ENCODE results near the gene ALDH4A1. TPM values are rescaled to one million over a fixed set of nuclear protein-coding genes. Genes with fewer than 3 reads are reported as not detected.

Gene ALDH4A1
- total RNA-seq, 2 experiments from 2014 or later, result 4.5 to 5.8 TPM

GRCh38 chr1:18944810-18945209 is 42.5 kb upstream of the ALDH4A1 start:
- H3K9me3 Mint-ChIP-seq (ENCODE audit: low read depth), result no peaks in the 10 kb centered on the region
- ATAC-seq (no peak), DNase-seq (no peak)
- CTCF ChIA-PET, result interaction anchor here (1.2 to 1.5 kb wide), 2 partner anchors 36 to 38 kb away, joined by 4 read pairs; no protein-coding TSS in a partner anchor
- no peak overlapping the region for H3K4me3 Mint-ChIP-seq
- H3K4me1 Mint-ChIP-seq, result peaks cover 44% of the 10 kb centered on the region
- no peaks in the 10 kb centered on the region for H3K27me3 Mint-ChIP-seq
- H3K36me3 Mint-ChIP-seq, result no peaks in the 10 kb centered on the region
- H3K27ac Mint-ChIP-seq, result no peak overlapping the region

- no peak overlapping the region for H3K4me3 Mint-ChIP-seq
- H3K36me3 Mint-ChIP-seq, result no peaks in the 10 kb centered on the region
- no peak overlapping the region for H3K27ac Mint-ChIP-seq
- no peaks in the 10 kb centered on the region for H3K27me3 Mint-ChIP-seq
- no peaks in the 10 kb centered on the region for H3K9me3 Mint-ChIP-seq (ENCODE audit: low read depth)
- H3K4me1 Mint-ChIP-seq, result peaks cover 36% of the 10 kb centered on the region
- no peak for DNase-seq
- CTCF ChIA-PET, result interaction anchor here (1.2 to 1.5 kb wide), 2 partner anchors 36 to 37 kb away, joined by 4 read pairs; no protein-coding TSS in a partner anchor
- ATAC-seq, result no peak
Observed at GRCh38 chr1:18943914-18944572, 41.7 kb upstream of the ALDH4A1 start.

GRCh38 chr1:18943162-18943561 is 40.8 kb upstream of the ALDH4A1 start:
- no peaks in the 10 kb centered on the region for H3K36me3 Mint-ChIP-seq
- DNase-seq (no peak), ATAC-seq (no peak)
- H3K4me3 Mint-ChIP-seq, result no peak overlapping the region
- CTCF ChIA-PET, result interaction anchor here (1.2 kb wide), 1 partner anchor 30 kb away, joined by 5 read pairs; no protein-coding TSS in a partner anchor
- H3K27ac Mint-ChIP-seq, result no peak overlapping the region
- H3K9me3 Mint-ChIP-seq (ENCODE audit: low read depth), result no peaks in the 10 kb centered on the region
- H3K27me3 Mint-ChIP-seq, result no peaks in the 10 kb centered on the region
- peaks cover 27% of the 10 kb centered on the region for H3K4me1 Mint-ChIP-seq

- CTCF ChIA-PET, result interaction anchor here (1.2 kb wide), 1 partner anchor 29 kb away, joined by 5 read pairs; no protein-coding TSS in a partner anchor
- no peak overlapping the region for H3K27ac Mint-ChIP-seq
- H3K36me3 Mint-ChIP-seq, result no peaks in the 10 kb centered on the region
- peaks cover 19% of the 10 kb centered on the region for H3K4me1 Mint-ChIP-seq
- H3K27me3 Mint-ChIP-seq, result no peaks in the 10 kb centered on the region
- H3K4me3 Mint-ChIP-seq, result no peak overlapping the region
- ATAC-seq, result no peak
- DNase-seq, result no peak
- no peaks in the 10 kb centered on the region for H3K9me3 Mint-ChIP-seq (ENCODE audit: low read depth)
Observed at GRCh38 chr1:18942340-18942739, 40.0 kb upstream of the ALDH4A1 start.

DNA sequence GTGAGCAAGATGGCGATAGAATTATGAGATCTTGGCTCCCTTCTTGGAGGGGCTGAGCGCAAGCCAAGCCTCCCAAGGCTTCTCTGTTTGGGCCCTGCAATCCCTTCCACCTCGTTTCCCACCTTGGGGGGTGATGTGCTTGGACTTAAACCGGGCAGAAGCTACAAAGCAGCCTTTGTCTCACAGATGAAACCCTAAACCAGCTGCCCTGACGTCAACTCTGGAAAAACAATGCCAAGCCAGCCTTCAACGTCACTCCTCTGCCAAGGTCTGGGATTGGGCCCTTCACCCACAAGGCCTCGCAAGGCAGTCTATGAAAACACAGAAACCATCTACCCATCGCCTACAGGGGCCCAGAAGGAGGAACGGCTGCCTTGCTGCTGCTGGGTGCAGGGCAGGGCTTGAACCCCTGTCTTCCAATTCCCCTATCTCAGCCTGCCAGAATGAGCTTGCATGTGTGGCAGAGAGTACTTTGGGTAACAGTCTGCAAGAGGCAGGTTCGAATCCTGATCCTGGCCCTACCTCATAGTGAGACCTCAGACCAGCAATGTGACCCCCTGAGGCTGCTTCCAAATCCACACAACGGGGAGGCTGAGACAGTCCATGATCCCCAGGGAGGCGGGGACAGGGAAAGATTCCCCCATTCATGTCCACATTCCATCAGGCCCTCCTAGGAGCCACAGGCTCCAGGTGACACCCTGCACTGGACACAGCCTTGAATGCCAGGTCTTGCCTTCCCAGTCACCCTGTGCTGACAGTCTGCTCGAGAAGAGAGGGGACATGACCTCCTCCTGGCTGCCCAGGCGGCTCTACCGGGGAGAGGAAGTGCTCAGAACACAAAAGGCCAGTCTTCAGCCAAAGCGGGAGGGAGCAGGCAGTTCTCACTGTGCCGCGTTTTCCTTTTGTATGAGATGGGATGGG is 39.1 kb upstream of the ALDH4A1 start:
- no peak overlapping the region for H3K27ac Mint-ChIP-seq
- H3K4me1 Mint-ChIP-seq, result peaks cover 11% of the 10 kb centered on the region
- no peak for DNase-seq
- no peaks in the 10 kb centered on the region for H3K27me3 Mint-ChIP-seq
- CTCF ChIA-PET, result no interaction called here
- H3K9me3 Mint-ChIP-seq (ENCODE audit: low read depth), result no peaks in the 10 kb centered on the region
- H3K4me3 Mint-ChIP-seq, result no peak overlapping the region
- no peak for ATAC-seq
- H3K36me3 Mint-ChIP-seq, result no peaks in the 10 kb centered on the region

DNA sequence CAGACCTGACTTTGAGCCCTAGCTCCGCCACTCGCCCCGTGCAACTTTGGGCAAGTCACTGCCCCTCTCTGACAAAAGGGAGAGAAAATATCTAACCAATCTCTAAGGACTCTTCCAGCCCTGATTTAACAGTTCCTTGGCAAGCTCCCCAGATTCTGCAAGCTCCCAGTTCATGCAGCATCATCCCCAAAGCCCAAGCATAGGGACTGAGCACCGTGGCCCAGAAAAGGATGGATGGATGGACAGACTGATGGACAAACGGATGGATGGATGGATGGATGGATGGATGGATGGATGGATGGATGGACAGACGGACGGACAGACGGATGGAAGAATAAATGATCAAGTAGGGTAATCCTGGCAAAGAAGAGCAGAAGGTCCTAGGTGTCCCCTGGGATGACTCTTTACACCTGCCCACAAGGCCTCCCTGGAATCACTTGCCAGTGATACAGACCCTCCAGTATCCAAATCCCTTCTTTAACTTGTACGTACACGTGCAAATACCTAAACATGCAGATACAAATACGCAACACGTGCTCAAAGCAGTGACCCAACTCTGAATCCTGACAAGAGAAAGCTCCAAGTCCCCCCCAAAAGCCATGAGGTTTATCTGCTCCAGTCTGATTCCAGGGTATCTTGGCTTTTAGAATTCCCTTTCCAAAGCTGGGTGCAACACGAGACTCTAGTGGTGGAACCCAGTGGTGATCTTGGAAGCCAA is 38.1 kb upstream of the ALDH4A1 start:
- no peak overlapping the region for H3K27ac Mint-ChIP-seq
- CTCF ChIA-PET, result interaction anchor here (3.1 kb wide), 1 partner anchor 28 kb away, joined by 10 read pairs; no protein-coding TSS in a partner anchor
- no peaks in the 10 kb centered on the region for H3K9me3 Mint-ChIP-seq (ENCODE audit: low read depth)
- no peak for DNase-seq
- H3K36me3 Mint-ChIP-seq, result no peaks in the 10 kb centered on the region
- no peaks in the 10 kb centered on the region for H3K27me3 Mint-ChIP-seq
- ATAC-seq, result no peak
- no peak overlapping the region for H3K4me3 Mint-ChIP-seq
- H3K4me1 Mint-ChIP-seq, result peaks cover 6% of the 10 kb centered on the region

DNA sequence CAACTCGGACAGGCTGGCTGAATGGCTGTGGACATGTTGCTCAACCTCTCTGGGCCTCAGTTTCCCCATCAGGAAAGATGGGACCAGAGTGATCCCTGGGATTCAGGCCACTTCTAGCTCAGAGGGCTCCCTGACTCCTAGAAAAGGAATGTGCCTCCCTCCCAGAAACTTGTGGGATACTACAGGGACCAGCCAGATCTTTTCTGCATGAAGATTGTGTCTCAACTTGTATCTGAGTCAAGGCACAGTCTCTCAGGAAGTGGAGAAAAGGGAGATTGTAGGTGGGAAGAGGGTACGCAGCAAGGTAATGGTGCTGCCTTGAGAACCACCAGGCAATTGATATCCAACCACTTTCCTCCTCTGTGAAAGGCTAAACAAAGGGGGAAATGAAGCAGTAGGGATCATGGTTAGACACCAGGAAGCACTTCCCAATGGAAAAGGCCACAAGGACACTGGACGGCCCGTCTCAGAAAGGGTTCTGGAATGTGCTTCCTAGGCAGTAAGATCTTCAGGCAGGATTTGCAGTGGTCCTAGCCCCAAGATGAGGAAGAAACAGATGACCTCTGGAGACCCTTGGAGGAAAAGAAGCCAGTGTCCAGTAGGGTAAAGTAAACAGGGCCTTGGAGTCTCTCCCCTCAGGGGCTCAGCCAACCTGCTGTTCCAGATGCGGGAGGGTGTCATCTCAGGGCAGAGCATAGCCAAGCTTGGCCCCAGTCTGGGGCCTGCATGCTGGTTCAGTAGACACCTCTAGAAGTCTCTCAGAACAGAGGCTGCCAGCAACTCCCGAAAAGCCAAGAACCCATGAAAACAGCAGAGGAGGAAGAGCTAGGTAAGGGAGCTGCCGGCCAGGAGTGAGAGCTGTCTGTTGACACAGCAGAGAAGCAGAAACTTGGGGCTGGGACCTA is 37.3 kb upstream of the ALDH4A1 start:
- no peak for ATAC-seq
- CTCF ChIA-PET, result interaction anchor here (3.1 kb wide), 1 partner anchor 27 kb away, joined by 10 read pairs; no protein-coding TSS in a partner anchor
- Mint-ChIP-seq H3K27me3 (no peaks in the 10 kb centered on the region), H3K27ac (no peak overlapping the region), H3K36me3 (no peaks in the 10 kb centered on the region), H3K4me1 (peaks cover 11% of the 10 kb centered on the region), H3K9me3 (ENCODE audit: low read depth) (no peaks in the 10 kb centered on the region), H3K4me3 (no peak overlapping the region)
- DNase-seq, result no peak

- no peak overlapping the region for H3K4me3 Mint-ChIP-seq
- no peaks in the 10 kb centered on the region for H3K27me3 Mint-ChIP-seq
- CTCF ChIA-PET, result interaction anchor here (1.4 to 3.1 kb wide), 3 partner anchors 12 to 34 kb away, joined by 3 to 10 read pairs (median 5); no protein-coding TSS in a partner anchor
- no peaks in the 10 kb centered on the region for H3K9me3 Mint-ChIP-seq (ENCODE audit: low read depth)
- no peaks in the 10 kb centered on the region for H3K36me3 Mint-ChIP-seq
- peaks cover 15% of the 10 kb centered on the region for H3K4me1 Mint-ChIP-seq
- no peak overlapping the region for H3K27ac Mint-ChIP-seq
- ATAC-seq, result no peak
- DNase-seq, result no peak
Observed at GRCh38 chr1:18938707-18939070, 36.3 kb upstream of the ALDH4A1 start.

DNA sequence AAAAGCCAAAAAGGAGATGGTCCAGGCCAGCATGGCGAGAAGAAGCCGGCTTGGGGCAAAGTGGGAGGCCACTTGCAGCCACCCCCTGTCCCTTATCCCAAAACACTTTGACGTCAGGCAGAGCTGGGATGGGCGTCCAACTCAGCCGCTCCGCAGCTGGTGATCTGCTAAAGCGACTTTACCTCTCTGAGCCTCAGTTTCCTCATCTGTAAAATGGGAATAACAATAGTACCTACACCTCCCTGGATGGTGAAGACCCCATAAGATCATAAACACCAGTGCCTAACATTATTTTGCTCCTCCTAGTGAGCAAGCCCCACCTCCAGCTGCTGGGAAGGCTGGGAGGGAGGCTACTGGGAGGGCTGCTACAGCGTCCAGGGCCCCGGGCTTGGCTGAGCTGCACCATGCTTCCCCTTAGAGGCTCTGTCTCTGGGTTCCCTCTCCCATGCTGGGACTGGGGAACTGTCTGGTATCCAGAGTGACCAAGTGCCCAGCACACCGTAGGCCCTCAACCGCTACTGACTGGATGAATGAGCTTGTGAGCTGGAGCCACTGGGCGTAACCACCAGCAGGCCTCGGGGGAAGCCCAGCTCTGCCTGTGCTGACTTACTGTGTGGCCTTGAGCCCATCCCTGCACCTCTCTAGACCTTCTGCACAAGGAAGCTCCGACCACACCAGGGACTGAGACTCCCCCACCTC is 35.8 kb upstream of the ALDH4A1 start:
- Mint-ChIP-seq H3K4me3 (no peak overlapping the region), H3K27me3 (no peaks in the 10 kb centered on the region), H3K9me3 (ENCODE audit: low read depth) (no peaks in the 10 kb centered on the region), H3K36me3 (no peaks in the 10 kb centered on the region), H3K27ac (no peak overlapping the region), H3K4me1 (peaks cover 16% of the 10 kb centered on the region)
- CTCF ChIA-PET, result interaction anchor here (1.4 to 3.1 kb wide), 3 partner anchors 13 to 34 kb away, joined by 3 to 10 read pairs (median 5); no protein-coding TSS in a partner anchor
- no peak for ATAC-seq
- DNase-seq, result no peak

GRCh38 chr1:18937539-18937938 is 35.2 kb upstream of the ALDH4A1 start:
- H3K36me3 Mint-ChIP-seq, result no peaks in the 10 kb centered on the region
- no peak overlapping the region for H3K4me3 Mint-ChIP-seq
- CTCF ChIA-PET, result interaction anchor here (1.1 to 3.1 kb wide), 5 partner anchors 9 to 35 kb away, joined by 3 to 10 read pairs (median 5); no protein-coding TSS in a partner anchor
- no peak for DNase-seq
- H3K9me3 Mint-ChIP-seq (ENCODE audit: low read depth), result no peaks in the 10 kb centered on the region
- H3K27ac Mint-ChIP-seq, result no peak overlapping the region
- ATAC-seq, result no peak
- peaks cover 16% of the 10 kb centered on the region for H3K4me1 Mint-ChIP-seq
- no peaks in the 10 kb centered on the region for H3K27me3 Mint-ChIP-seq

DNA sequence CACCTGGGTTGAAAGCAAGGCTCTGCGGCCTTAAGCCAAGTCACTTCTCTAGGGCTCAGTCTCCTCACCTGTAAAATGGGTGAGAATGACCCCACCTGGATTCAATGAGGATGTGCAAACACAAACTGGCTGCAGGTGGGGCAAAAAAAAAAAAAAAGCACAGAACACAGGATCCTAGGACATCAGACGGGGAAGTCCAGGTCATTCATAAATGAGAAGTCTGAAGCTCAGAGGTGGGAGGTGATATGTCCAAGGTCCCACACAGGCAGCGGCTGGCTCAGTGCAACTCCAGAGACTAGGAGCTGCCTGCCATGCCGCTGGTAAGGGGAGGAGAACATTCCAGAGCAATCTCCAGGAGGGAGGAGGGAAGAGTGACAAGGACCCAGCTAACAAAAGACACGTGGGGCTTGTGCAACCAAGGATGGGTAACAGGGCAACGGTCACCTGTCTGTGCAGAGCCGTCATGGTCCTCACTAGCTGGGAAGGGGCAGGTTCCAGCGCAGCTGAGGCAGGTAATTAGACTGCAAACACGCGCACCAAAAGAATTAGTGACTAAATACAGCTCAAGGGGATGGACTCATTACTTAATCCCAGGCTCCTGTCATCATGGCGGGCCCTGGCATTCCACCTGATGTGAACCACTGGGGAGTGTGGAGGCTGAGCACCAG is 34.6 kb upstream of the ALDH4A1 start:
- Mint-ChIP-seq H3K9me3 (ENCODE audit: low read depth) (no peaks in the 10 kb centered on the region), H3K4me1 (peaks cover 16% of the 10 kb centered on the region), H3K4me3 (no peak overlapping the region), H3K27me3 (no peaks in the 10 kb centered on the region), H3K36me3 (no peaks in the 10 kb centered on the region), H3K27ac (no peak overlapping the region)
- CTCF ChIA-PET, result interaction anchor here (1.1 to 1.4 kb wide), 3 partner anchors 9 to 24 kb away, joined by 3 to 5 read pairs (median 4); no protein-coding TSS in a partner anchor
- no peak for DNase-seq
- no peak for ATAC-seq
